PC-3 (cell line): ENCODE measurements around the gene DSCAM. TPM values are rescaled to one million over a fixed set of nuclear protein-coding genes. Genes with fewer than 3 reads are reported as not detected.

ENCODE experiments used
- ATAC-seq: fragments of 200-7000 bp; cut with Tn5 transposase; 2 replicates; pipeline ENCODE4 v1.9.1; 2020; ENCODE audit warnings: mild to moderate bottlenecking, moderate library complexity
- BruUV-seq: library from RNA; stranded (reverse); fragments of 400-500 nt; replicated peaks from 2 replicates; lab custom pipeline; 2021; lab: Mats Ljungman, UMichigan
- CTCF ChIA-PET: fragments of 300-600 bp; sonication (Branson Sonifier 250); formaldehyde crosslinking; loops from one replicate; lab custom pipeline; 2022; ENCODE audit warnings: antibody characterized with exemption; lab: Charles Lee
- POLR2A ChIA-PET: fragments of 300-600 bp; sonication (Branson Sonifier 250); formaldehyde crosslinking; loops from one replicate; lab custom pipeline; 2022; ENCODE audit warnings: antibody characterized with exemption; ENCODE audit not compliant: unreplicated experiment; lab: Charles Lee
- DNase-seq: peaks from one replicate; pipeline ENCODE4 v3.0.0-alpha.2; 2015
- H2AFZ ChIP-seq: fragments of 300-600 bp; sonication (generic); 2 replicates; pipeline ENCODE4 v1.6.0; 2016; ENCODE audit warnings: antibody characterized with exemption, low read length
- H3F3A ChIP-seq: fragments of 300-600 bp; sonication (generic); one replicate; pipeline ENCODE4 v1.6.0; 2017; ENCODE audit warnings: antibody characterized with exemption, low read length, control low read depth, mild to moderate bottlenecking; ENCODE audit not compliant: unreplicated experiment
- H3K27ac ChIP-seq: fragments of 300-600 bp; sonication (generic); 2 replicates; pipeline ENCODE4 v1.5.1; 2016; ENCODE audit warnings: mild to moderate bottlenecking, low read length
- H3K27me3 ChIP-seq: fragments of 300-600 bp; sonication (generic); 2 replicates; pipeline ENCODE4 v1.6.1; 2016; ENCODE audit warnings: low read length, mixed read lengths
- H3K36me3 ChIP-seq: fragments of 300-600 bp; sonication (generic); 2 replicates; pipeline ENCODE4 v1.6.1; 2016; ENCODE audit warnings: low read depth, mixed run types, low read length, mixed read lengths
- H3K4me1 ChIP-seq: fragments of 300-600 bp; sonication (generic); 2 replicates; pipeline ENCODE4 v1.5.1; 2016; ENCODE audit warnings: low read length; ENCODE audit not compliant: insufficient read depth
- H3K4me2 ChIP-seq: fragments of 300-600 bp; sonication (generic); 2 replicates; pipeline ENCODE4 v1.6.0; 2016; ENCODE audit warnings: low read length
- H3K4me3 ChIP-seq: fragments of 300-600 bp; sonication (generic); 2 replicates; pipeline ENCODE4 v1.5.1; 2016; ENCODE audit warnings: mild to moderate bottlenecking, low read length, mixed read lengths
- H3K79me2 ChIP-seq: fragments of 300-600 bp; sonication (generic); 2 replicates; pipeline ENCODE4 v1.6.1; 2017; ENCODE audit warnings: low read length, mixed read lengths
- H3K9ac ChIP-seq: fragments of 300-600 bp; sonication (generic); 2 replicates; pipeline ENCODE4 v1.6.0; 2016; ENCODE audit warnings: mild to moderate bottlenecking, low read length
- H3K9me2 ChIP-seq: fragments of 300-600 bp; sonication (generic); replicated peaks from 2 replicates; pipeline ENCODE4 v1.6.1; 2016; ENCODE audit warnings: mixed run types, low read length, mixed read lengths
- H3K9me3 ChIP-seq: fragments of 300-600 bp; sonication (generic); 2 replicates; pipeline ENCODE4 v1.6.1; 2016; ENCODE audit warnings: low read length, mixed read lengths
- H4K20me1 ChIP-seq: fragments of 300-600 bp; sonication (generic); 2 replicates; pipeline ENCODE4 v1.6.1; 2016; ENCODE audit warnings: low read length, mixed read lengths
- CTCF ChIP-seq: fragments of 300-600 bp; sonication (generic); conservative IDR thresholded peaks from 2 replicates; pipeline ENCODE4 v1.5.1; 2017; ENCODE audit warnings: antibody characterized with exemption, low read depth, mild to moderate bottlenecking, low read length
- EZH2 ChIP-seq: fragments of 300-600 bp; sonication (generic); IDR thresholded peaks from one replicate; pipeline ENCODE4 v1.6.1; 2017; ENCODE audit warnings: antibody characterized with exemption, mild to moderate bottlenecking, low read length; ENCODE audit not compliant: unreplicated experiment
- EZH2phosphoT487 ChIP-seq: fragments of 300-600 bp; sonication (generic); IDR thresholded peaks from 2 replicates; pipeline ENCODE4 v1.6.1; 2018; ENCODE audit warnings: mild to moderate bottlenecking, antibody characterized with exemption, low read length, borderline replicate concordance
- intact Hi-C: fragments of 100-400 bp; cut with micrococcal nuclease; formaldehyde crosslinking; loops from 2 replicates; pipeline ENCODE4 v1.9.0; 2023
- total RNA-seq: library from RNA; depleted of rRNA; stranded (reverse); fragments of >200 nt; gene quantifications from 2 replicates; pipeline ENCODE4 v1.2.3, GENCODE V29; 2014

Gene DSCAM
- total RNA-seq, 1 experiment from 2014 or later: not detected

- intact Hi-C loops: no loop called here
- CTCF ChIA-PET: no interaction called here
Measured at GRCh38 chr21:40567501-40567900, 279.5 kb downstream of the DSCAM start.

GRCh38 chr21:40566486-40566885 lies 280.5 kb downstream of the DSCAM start:
- Histone ChIP-seq H3K4me1 (no peaks in the 10 kb centered on the region), H4K20me1 (no peaks in the 10 kb centered on the region), H3K9me3 (peaks cover 7% of the 10 kb centered on the region; the same call in 1 of the 2 replicates), H3K27me3 (no peaks in the 10 kb centered on the region), H3K9me2 (no peaks in the 10 kb centered on the region), H3K4me3 (no peak overlapping the region), H3K36me3 (no peaks in the 10 kb centered on the region; the same call in 1 of the 2 replicates), H2AFZ (no peak overlapping the region), H3K79me2 (no peaks in the 10 kb centered on the region), H3K27ac (no peak overlapping the region), H3F3A (no peaks in the 10 kb centered on the region), H3K4me2 (no peak overlapping the region), H3K9ac (no peak overlapping the region)
- ATAC-seq: no peak
- BruUV-seq: no TSS peak
- ChIA-PET POLR2A (no interaction called here), CTCF (no interaction called here)
- DNase-seq: no peak
- intact Hi-C loops: no loop called here
- TF ChIP-seq EZH2phosphoT487 (no peak), EZH2 (no peak), CTCF (no peak)

More at GRCh38 chr21:40567501-40567900, 279.5 kb downstream of the DSCAM start:
- Histone ChIP-seq H3K4me3 (no peak overlapping the region), H3K9ac (no peak overlapping the region), H3K4me1 (no peaks in the 10 kb centered on the region), H3K9me2 (no peaks in the 10 kb centered on the region), H3K27ac (no peak overlapping the region), H3K36me3 (no peaks in the 10 kb centered on the region; the same call in 1 of the 2 replicates), H3K4me2 (no peak overlapping the region), H3K79me2 (no peaks in the 10 kb centered on the region), H3F3A (no peaks in the 10 kb centered on the region), H3K9me3 (peaks cover 8% of the 10 kb centered on the region; the same call in 1 of the 2 replicates), H3K27me3 (no peaks in the 10 kb centered on the region), H4K20me1 (no peaks in the 10 kb centered on the region), H2AFZ (no peak overlapping the region)
- POLR2A ChIA-PET: no interaction called here
- ATAC-seq (no peak), DNase-seq (no peak)
- TF ChIP-seq CTCF: no peak
- no TSS peak for BruUV-seq

- H4K20me1 ChIP-seq: no peaks in the 10 kb centered on the region
- H3K79me2 ChIP-seq: no peaks in the 10 kb centered on the region
- ChIA-PET CTCF (no interaction called here), POLR2A (no interaction called here)
- H2AFZ ChIP-seq: no peak overlapping the region
- H3K4me3 ChIP-seq: no peak overlapping the region
- H3K27me3 ChIP-seq: no peaks in the 10 kb centered on the region
- no peak for TF ChIP-seq EZH2phosphoT487
- H3K9me3 ChIP-seq: no peaks in the 10 kb centered on the region
- intact Hi-C loops: no loop called here
- no peak for ATAC-seq
- no peak overlapping the region for H3K27ac ChIP-seq
- H3K9ac ChIP-seq: no peak overlapping the region
- H3K4me2 ChIP-seq: no peak overlapping the region
- BruUV-seq: no TSS peak
- no peaks in the 10 kb centered on the region for H3K4me1 ChIP-seq
- no peaks in the 10 kb centered on the region for H3K36me3 ChIP-seq
- DNase-seq: no peak
- H3K9me2 ChIP-seq: no peaks in the 10 kb centered on the region
- no peaks in the 10 kb centered on the region for H3F3A ChIP-seq
Measured at GRCh38 chr21:40564318-40564717, 282.6 kb downstream of the DSCAM start.
